Measurements from ENCODE around the gene SLC28A1.

DNA sequence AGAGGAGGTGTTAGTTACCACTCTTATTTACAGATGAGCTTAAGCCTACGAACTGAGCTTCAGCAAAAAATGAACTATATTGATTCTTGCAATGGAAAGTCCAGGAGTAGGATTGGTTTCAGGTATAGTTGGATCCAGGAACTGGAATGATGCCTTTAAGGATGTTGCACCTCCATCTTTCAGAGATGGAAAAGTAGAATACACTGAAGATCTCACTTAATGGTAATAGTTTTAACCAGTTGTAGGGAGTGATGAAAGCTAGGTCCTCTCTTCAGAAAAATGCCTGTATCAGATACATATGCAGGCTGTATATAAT is 2.5 kb downstream of the SLC28A1 start:
- TF ChIP-seq, protein P1, sequence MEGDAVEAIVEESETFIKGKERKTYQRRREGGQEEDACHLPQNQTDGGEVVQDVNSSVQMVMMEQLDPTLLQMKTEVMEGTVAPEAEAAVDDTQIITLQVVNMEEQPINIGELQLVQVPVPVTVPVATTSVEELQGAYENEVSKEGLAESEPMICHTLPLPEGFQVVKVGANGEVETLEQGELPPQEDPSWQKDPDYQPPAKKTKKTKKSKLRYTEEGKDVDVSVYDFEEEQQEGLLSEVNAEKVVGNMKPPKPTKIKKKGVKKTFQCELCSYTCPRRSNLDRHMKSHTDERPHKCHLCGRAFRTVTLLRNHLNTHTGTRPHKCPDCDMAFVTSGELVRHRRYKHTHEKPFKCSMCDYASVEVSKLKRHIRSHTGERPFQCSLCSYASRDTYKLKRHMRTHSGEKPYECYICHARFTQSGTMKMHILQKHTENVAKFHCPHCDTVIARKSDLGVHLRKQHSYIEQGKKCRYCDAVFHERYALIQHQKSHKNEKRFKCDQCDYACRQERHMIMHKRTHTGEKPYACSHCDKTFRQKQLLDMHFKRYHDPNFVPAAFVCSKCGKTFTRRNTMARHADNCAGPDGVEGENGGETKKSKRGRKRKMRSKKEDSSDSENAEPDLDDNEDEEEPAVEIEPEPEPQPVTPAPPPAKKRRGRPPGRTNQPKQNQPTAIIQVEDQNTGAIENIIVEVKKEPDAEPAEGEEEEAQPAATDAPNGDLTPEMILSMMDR (IDR thresholded peaks at IDR 0.05): no peak
- TF ChIP-seq POLR2A (IDR thresholded peaks at IDR 0.05): no peak
